Retinal pigment epithelial cell (primary cell): ENCODE results near the gene ARAP1.
A peak's percentile ranks its signal among the peaks of the same experiment; 100 is the strongest.

Experiments
- DNase-seq: peaks from one replicate; pipeline ENCODE4 v3.0.0-alpha.2; 2010; ENCODE audit warnings: low read depth
- H3K4me3 ChIP-seq: 2 replicates; pipeline ENCODE4 v1.5.1; 2011; ENCODE audit warnings: mild to moderate bottlenecking, low read length, control low read depth, moderate library complexity
- TF ChIP-seq, protein P1 (sequence below): conservative IDR thresholded peaks from 2 replicates; pipeline ENCODE4 v1.5.1; 2011; ENCODE audit warnings: low read depth, low read length, control low read depth, inconsistent platforms

The ARAP1 gene

DNA sequence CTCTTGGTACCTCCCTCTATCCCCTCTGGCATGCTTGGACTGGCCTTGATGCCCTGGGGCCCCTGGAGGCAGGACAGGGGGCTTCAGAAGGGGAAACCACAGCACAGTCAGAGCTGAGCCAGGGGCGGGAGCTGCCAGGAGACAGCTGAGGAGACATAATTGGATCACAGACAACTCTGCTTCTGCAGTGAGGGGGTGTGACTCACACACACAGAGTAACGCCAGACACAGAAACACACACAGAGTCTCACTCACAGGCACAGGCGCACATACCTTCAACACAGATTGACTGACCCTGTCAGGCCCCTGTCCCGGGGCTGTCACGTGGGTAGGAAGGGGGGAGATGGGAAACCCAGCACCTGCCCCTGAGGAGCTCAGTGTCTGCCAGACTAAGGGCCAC is 21.1 kb upstream of the ARAP1 start:
- TF ChIP-seq, protein P1, sequence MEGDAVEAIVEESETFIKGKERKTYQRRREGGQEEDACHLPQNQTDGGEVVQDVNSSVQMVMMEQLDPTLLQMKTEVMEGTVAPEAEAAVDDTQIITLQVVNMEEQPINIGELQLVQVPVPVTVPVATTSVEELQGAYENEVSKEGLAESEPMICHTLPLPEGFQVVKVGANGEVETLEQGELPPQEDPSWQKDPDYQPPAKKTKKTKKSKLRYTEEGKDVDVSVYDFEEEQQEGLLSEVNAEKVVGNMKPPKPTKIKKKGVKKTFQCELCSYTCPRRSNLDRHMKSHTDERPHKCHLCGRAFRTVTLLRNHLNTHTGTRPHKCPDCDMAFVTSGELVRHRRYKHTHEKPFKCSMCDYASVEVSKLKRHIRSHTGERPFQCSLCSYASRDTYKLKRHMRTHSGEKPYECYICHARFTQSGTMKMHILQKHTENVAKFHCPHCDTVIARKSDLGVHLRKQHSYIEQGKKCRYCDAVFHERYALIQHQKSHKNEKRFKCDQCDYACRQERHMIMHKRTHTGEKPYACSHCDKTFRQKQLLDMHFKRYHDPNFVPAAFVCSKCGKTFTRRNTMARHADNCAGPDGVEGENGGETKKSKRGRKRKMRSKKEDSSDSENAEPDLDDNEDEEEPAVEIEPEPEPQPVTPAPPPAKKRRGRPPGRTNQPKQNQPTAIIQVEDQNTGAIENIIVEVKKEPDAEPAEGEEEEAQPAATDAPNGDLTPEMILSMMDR, result no peak
- peak; percentile 75 for DNase-seq
- no peak overlapping the region for H3K4me3 ChIP-seq

DNA sequence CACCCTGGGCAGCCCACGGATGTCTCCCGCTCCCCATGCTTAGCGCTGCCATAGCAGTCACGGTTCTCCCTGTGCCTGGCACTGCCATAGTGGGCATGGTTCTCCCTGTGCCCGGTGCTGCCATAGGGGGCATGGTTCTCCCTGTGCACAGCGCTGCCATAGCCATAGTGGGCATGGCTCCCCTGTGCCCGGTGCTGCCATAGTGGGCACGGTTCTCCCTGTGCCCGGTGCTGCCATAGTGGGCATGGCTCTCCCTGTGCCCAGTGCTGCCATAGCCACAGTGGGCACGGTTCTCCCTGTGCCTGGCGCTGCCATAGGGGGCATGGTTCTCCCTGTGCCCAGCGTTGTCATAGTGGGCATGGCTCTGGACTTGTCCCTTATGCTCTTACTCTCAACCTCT is 19.9 kb upstream of the ARAP1 start:
- no peak overlapping the region for H3K4me3 ChIP-seq
- TF ChIP-seq, protein P1, result no peak
- DNase-seq, result no peak

DNA sequence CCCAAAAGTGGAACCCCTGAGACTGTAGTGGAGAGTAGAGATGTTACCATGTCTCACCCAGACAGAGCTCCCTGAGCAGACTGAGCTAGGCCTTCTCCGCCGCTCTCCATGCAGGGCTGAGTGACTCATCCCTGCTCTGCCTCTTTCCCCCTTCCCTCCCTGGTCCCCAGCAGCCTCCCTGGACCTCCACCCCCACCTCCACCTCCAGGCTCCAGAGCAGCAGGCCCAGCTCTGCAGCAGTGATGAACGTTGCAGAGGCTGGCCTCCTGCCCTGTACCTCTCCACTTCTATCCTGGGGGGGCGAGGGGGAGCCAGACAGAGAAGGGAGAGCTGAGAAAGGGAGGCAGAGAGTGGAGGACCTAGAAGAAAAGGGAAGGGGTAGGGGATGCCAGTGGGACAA is 19.3 kb upstream of the ARAP1 start:
- TF ChIP-seq, protein P1, result no peak
- H3K4me3 ChIP-seq, result no peak overlapping the region
- no peak for DNase-seq

DNA sequence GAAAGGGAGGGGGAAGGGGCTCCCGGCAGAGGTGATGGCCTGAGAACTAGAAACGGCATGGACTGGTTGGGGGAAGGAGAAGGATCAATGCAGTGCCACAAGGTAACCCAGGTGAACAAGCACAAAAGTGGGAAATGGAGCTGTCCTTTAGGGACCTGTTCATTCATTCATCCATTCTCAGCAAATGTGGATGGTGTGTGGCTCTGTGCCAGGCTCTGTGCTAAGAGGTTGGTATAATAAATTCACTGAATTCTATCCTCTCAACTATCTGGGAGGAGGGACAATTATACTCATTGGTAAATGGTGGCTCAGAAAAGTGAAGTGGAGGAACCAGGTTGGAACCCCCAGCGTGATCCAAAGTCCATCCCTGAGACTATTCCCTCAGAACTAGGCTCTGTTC is 18.6 kb upstream of the ARAP1 start:
- DNase-seq, result no peak
- H3K4me3 ChIP-seq, result no peak overlapping the region
- TF ChIP-seq, protein P1, result no peak

DNA sequence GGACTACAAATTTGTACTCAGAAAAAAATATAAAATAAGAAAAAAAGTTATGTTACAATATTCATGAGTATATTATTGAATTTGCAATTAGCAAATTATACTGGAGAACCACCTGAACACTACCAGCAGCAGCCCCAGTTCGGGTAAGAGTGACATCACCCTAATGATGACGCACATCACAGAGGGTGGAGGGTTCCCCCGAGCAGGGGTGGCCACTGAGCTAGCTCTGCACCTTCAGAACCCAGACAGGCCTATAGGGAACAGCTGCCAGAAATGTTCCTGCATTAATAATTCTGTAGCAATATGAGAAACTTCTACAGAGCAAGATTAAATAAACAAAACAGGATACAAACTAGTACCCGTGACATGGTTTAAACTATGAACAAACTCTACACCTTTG is 17.5 kb upstream of the ARAP1 start:
- TF ChIP-seq, protein P1, result no peak
- no peak for DNase-seq
- no peak overlapping the region for H3K4me3 ChIP-seq

DNA sequence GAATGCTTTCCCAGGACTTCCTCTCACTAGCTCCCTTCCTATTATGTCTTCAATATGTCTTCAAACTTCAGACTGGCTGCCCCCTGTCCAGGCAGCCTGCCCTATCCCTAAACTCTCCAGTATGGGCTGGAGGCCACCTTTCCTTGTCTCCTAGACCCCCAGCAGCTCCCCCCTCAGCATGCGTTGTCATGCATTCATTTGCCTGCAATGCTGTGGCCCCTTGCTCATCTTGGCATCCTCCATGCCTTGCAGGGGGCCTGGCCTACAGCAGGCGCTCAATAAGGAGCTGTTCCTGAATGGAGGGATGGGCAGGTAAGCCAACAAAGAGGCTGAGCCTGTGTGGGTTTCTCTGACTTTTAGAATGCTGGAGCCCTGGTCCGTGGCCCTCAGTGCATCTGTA is 16.4 kb upstream of the ARAP1 start:
- TF ChIP-seq, protein P1, result no peak

DNA sequence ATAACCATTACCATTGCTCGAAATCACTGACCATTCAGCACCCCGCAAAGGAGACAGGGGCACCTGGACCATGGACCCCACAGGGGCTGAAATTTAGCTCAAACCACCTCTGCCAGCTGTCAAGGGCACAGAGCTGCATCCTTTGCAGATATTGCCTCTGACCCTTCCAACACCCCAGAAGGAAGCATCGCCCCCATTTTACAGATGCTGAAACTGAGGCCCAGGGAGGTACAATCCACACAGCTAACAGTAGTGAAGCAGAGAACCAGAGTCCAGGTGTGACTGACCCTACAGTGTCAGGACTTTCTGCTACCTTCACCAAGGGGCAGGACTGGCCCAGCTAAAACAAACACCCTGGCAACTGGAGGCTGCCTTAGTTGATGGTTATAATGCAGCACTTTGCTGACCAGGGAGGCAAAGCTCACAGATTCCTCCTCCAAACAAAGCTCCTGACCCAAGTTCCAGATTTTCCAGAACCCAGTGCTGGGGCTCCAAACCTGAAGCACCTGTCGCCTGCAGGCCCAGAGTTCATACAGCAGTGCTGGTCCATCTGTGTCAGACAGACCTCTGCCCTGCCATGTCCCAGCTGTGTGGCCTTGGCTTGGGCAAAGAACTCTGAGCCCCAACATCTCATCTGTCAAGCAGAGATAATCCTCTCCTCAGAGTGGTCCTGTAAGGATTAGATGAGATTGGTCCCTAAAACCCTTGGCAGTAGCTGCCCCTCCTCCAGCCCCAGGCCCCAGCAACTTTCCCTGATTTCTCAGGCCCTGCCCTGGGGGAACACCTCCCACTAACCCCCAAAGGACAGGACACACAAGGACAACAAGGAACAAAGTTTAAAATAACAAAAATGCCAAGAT is 15.2 kb upstream of the ARAP1 start:
- TF ChIP-seq, protein P1, result no peak
- H3K4me3 ChIP-seq, result no peak overlapping the region
- no peak for DNase-seq

More for the DNA sequence above, 16.4 kb upstream of the ARAP1 start:
- no peak overlapping the region for H3K4me3 ChIP-seq
- no peak for DNase-seq
